ENCODE data around the gene PLPP3.

GRCh38 chr1:56550859-56551188 lies 28.5 kb downstream of the PLPP3 start:
- TF ChIP-seq CTCF (IDR thresholded peaks at IDR 0.05), result no peak
- TF ChIP-seq POLR2A (IDR thresholded peaks at IDR 0.05), result no peak

Measured in uterus (tissue), 2 donors.